Measurements from ENCODE around the gene VPS9D1. TPM values are rescaled to one million over a fixed set of nuclear protein-coding genes. Genes with fewer than 3 reads are reported as not detected.

The VPS9D1 gene
- total RNA-seq, 2 donors from 2014 or later: 9.5 to 18.3 TPM

GRCh38 chr16:89761304-89761922 is 40.7 kb upstream of the VPS9D1 start:
- Histone ChIP-seq H3K36me3 (no peaks in the 10 kb centered on the region), H3K27ac (no peak overlapping the region), H3K27me3 (replicated peaks; ENCODE audit: insufficient read depth) (no peaks in the 10 kb centered on the region), H3K4me1 (ENCODE audit: control insufficient read depth in 1 of 2, low read depth in 2 of 2) (no peaks in the 10 kb centered on the region), H3K4me3 (peak overlapping the region; percentile 49), H3K9me3 (no peaks in the 10 kb centered on the region)
- no peak for TF ChIP-seq CTCF (IDR thresholded peaks at IDR 0.05)
- ATAC-seq (ENCODE audit: insufficient number of reproducible peaks, low FRiP score, low read depth) (no peak), DNase-seq (ENCODE audit: low spot score) (no peak)

- ATAC-seq (ENCODE audit: insufficient number of reproducible peaks, low FRiP score, low read depth) (no peak), DNase-seq (ENCODE audit: low spot score) (no peak)
- Histone ChIP-seq H3K4me1 (ENCODE audit: control insufficient read depth in 1 of 2, low read depth in 2 of 2) (no peaks in the 10 kb centered on the region), H3K4me3 (no peak overlapping the region), H3K9me3 (no peaks in the 10 kb centered on the region), H3K36me3 (no peaks in the 10 kb centered on the region), H3K27ac (no peak overlapping the region), H3K27me3 (replicated peaks; ENCODE audit: insufficient read depth) (no peaks in the 10 kb centered on the region)
- TF ChIP-seq CTCF (IDR thresholded peaks at IDR 0.05): no peak
These were observed 39.1 kb upstream of the VPS9D1 start for GRCh38 chr16:89759746-89760340.

GRCh38 chr16:89749637-89750036 is 28.9 kb upstream of the VPS9D1 start:
- ATAC-seq (ENCODE audit: insufficient number of reproducible peaks, low FRiP score, low read depth) (no peak), DNase-seq (ENCODE audit: low spot score) (no peak)
- Histone ChIP-seq H3K9me3 (no peaks in the 10 kb centered on the region), H3K4me1 (ENCODE audit: control insufficient read depth in 1 of 2, low read depth in 2 of 2) (no peaks in the 10 kb centered on the region), H3K4me3 (no peak overlapping the region), H3K27me3 (replicated peaks; ENCODE audit: insufficient read depth) (no peaks in the 10 kb centered on the region), H3K36me3 (no peaks in the 10 kb centered on the region), H3K27ac (no peak overlapping the region)
- no peak for TF ChIP-seq CTCF (IDR thresholded peaks at IDR 0.05)

- ATAC-seq (ENCODE audit: insufficient number of reproducible peaks, low FRiP score, low read depth): no peak
- no peak for TF ChIP-seq CTCF (IDR thresholded peaks at IDR 0.05)
- Histone ChIP-seq H3K9me3 (no peaks in the 10 kb centered on the region), H3K36me3 (no peaks in the 10 kb centered on the region), H3K27me3 (replicated peaks; ENCODE audit: insufficient read depth) (no peaks in the 10 kb centered on the region), H3K4me3 (no peak overlapping the region), H3K4me1 (ENCODE audit: control insufficient read depth in 1 of 2, low read depth in 2 of 2) (no peaks in the 10 kb centered on the region), H3K27ac (no peak overlapping the region)
- DNase-seq (ENCODE audit: low spot score): no peak
These were observed 28.2 kb upstream of the VPS9D1 start for GRCh38 chr16:89748921-89749320.

- no peak overlapping the region for H3K4me3 ChIP-seq
- TF ChIP-seq CTCF (IDR thresholded peaks at IDR 0.05): no peak
- H3K27ac ChIP-seq: no peak overlapping the region
- no peaks in the 10 kb centered on the region for H3K36me3 ChIP-seq
- no peaks in the 10 kb centered on the region for H3K27me3 ChIP-seq (replicated peaks; ENCODE audit: insufficient read depth)
- H3K9me3 ChIP-seq: no peaks in the 10 kb centered on the region
- DNase-seq (ENCODE audit: low spot score) (no peak), ATAC-seq (ENCODE audit: insufficient number of reproducible peaks, low FRiP score, low read depth) (no peak)
- H3K4me1 ChIP-seq (ENCODE audit: control insufficient read depth in 1 of 2, low read depth in 2 of 2): no peaks in the 10 kb centered on the region
These were observed 27.4 kb upstream of the VPS9D1 start for GRCh38 chr16:89748076-89748475.

All from thoracic aorta (tissue), 2 donors.